22Rv1 (cell line): ENCODE data around the gene ALDH18A1.
"Not testable (repeated sequence)": the region's sequence is repeated elsewhere in the genome, so short reads cannot be mapped to it uniquely, and the experiment has no call there.

ENCODE experiments used
- H3K27ac ChIP-seq: fragments of 450-650 bp; 2 replicates; pipeline ENCODE4 v1.5.1; 2017
- CTCF ChIP-seq: fragments of 450-650 bp; IDR thresholded peaks from 2 replicates; pipeline ENCODE4 v1.5.1; 2017; ENCODE audit warnings: mild to moderate bottlenecking
- ZFX ChIP-seq: fragments of 450-650 bp; IDR thresholded peaks from 2 replicates; pipeline ENCODE4 v1.6.1; 2017; ENCODE audit warnings: antibody characterized with exemption, borderline replicate concordance

The ALDH18A1 gene

GRCh38 chr10:95691281-95691680, 34.8 kb upstream of the ALDH18A1 start:
- H3K27ac ChIP-seq: no peak overlapping the region
- no peak for TF ChIP-seq ZFX
- TF ChIP-seq CTCF: no peak

- TF ChIP-seq ZFX (no peak), CTCF (no peak)
- no peak overlapping the region for H3K27ac ChIP-seq
Measured at GRCh38 chr10:95688648-95689047, 32.1 kb upstream of the ALDH18A1 start.

- no peak overlapping the region for H3K27ac ChIP-seq
- TF ChIP-seq CTCF (no peak), ZFX (no peak)
Measured at GRCh38 chr10:95683966-95684365, 27.5 kb upstream of the ALDH18A1 start.

GRCh38 chr10:95675403-95676116, 19.0 kb upstream of the ALDH18A1 start:
- TF ChIP-seq CTCF (no peak), ZFX (no peak)
- H3K27ac ChIP-seq: no peak overlapping the region

- no peak for TF ChIP-seq ZFX
- TF ChIP-seq CTCF: no peak
- no peak overlapping the region for H3K27ac ChIP-seq
Measured at GRCh38 chr10:95674643-95675042, 18.1 kb upstream of the ALDH18A1 start.

- not testable (repeated sequence) for H3K27ac ChIP-seq
Measured at GRCh38 chr10:95672641-95673040, 16.1 kb upstream of the ALDH18A1 start.

- TF ChIP-seq CTCF: no peak
- TF ChIP-seq ZFX: no peak
- no peak overlapping the region for H3K27ac ChIP-seq
Measured at GRCh38 chr10:95664543-95664942, 8.0 kb upstream of the ALDH18A1 start.

GRCh38 chr10:95663496-95663895, 7.0 kb upstream of the ALDH18A1 start:
- H3K27ac ChIP-seq: no peak overlapping the region
- TF ChIP-seq ZFX: no peak
- TF ChIP-seq CTCF: no peak
